HEK293 (cell line): ENCODE results near the gene STIP1.

Experiments
- CTCF ChIA-PET: fragments of 350-600 bp; formaldehyde crosslinking; extraction: SDS; loops from one replicate; lab custom pipeline; 2021; ENCODE audit warnings: antibody characterized with exemption; lab: Yijun Ruan, JAX
- POLR2A ChIA-PET: fragments of 300-600 bp; formaldehyde crosslinking; extraction: SDS; loops from one replicate; lab custom pipeline; 2020; ENCODE audit warnings: antibody characterized with exemption, inconsistent platforms; lab: Yijun Ruan, JAX
- H3K27ac ChIP-seq: fragments of 200-500 bp; sonication (Bioruptor generic); 2 replicates; pipeline ENCODE4 v1.5.1; 2014; ENCODE audit warnings: low read depth, low read length, control low read depth, inconsistent platforms; ENCODE audit errors: extremely low read depth
- H3K36me3 ChIP-seq, 2 experiments: fragments of 200-500 bp in 1 of 2; sonication (Bioruptor generic) in 1 of 2; 1 replicate in 1 of 2; 2 replicates in 1 of 2; pipeline ENCODE4 v1.5.1; 2014 to 2017; ENCODE audit warnings: inconsistent platforms in 2 of 2, low read length in 2 of 2; ENCODE audit not compliant: control insufficient read depth in 2 of 2, insufficient read depth in 1 of 2
- H3K4me1 ChIP-seq: fragments of 200-500 bp; sonication (Bioruptor generic); 2 replicates; pipeline ENCODE4 v1.5.1; 2014; ENCODE audit warnings: mild to moderate bottlenecking, low read length, inconsistent platforms; ENCODE audit not compliant: control insufficient read depth, insufficient read depth
- H3K4me3 ChIP-seq: 2 replicates; pipeline ENCODE4 v1.5.1; 2011; ENCODE audit warnings: low read depth, mild to moderate bottlenecking, control low read depth, low read length, moderate library complexity
- H3K9me3 ChIP-seq: fragments of 200-500 bp; sonication (Bioruptor generic); 2 replicates; pipeline ENCODE4 v1.5.1; 2014; ENCODE audit warnings: low read depth, low read length, inconsistent platforms; ENCODE audit not compliant: control insufficient read depth, insufficient read depth
- GLIS1 ChIP-seq: fragments of 450-650 bp; formaldehyde crosslinking; IDR thresholded peaks from 2 replicates; pipeline ENCODE4 v1.5.1; 2016; ENCODE audit warnings: missing biosample characterization, missing genetic modification characterization
- GLIS2 ChIP-seq: fragments of 450-650 bp; formaldehyde crosslinking; IDR thresholded peaks from 2 replicates; pipeline ENCODE4 v1.5.1; 2016; ENCODE audit warnings: missing biosample characterization, missing genetic modification characterization
- KLF7 ChIP-seq: fragments of 450-650 bp; formaldehyde crosslinking; IDR thresholded peaks from 2 replicates; pipeline ENCODE4 v1.5.1; 2016; ENCODE audit warnings: missing biosample characterization, missing genetic modification characterization, borderline replicate concordance
- OSR2 ChIP-seq: fragments of 450-650 bp; formaldehyde crosslinking; IDR thresholded peaks from 2 replicates; pipeline ENCODE4 v1.5.1; 2016; ENCODE audit warnings: missing biosample characterization, missing genetic modification characterization
- PRDM1 ChIP-seq: fragments of 450-650 bp; formaldehyde crosslinking; IDR thresholded peaks from 2 replicates; pipeline ENCODE4; 2016; ENCODE audit warnings: missing biosample characterization, missing genetic modification characterization
- ZBTB20 ChIP-seq: fragments of 450-650 bp; formaldehyde crosslinking; IDR thresholded peaks from 2 replicates; pipeline ENCODE4 v1.5.1; 2016; ENCODE audit warnings: missing biosample characterization, missing genetic modification characterization
- ZBTB26 ChIP-seq: fragments of 450-650 bp; formaldehyde crosslinking; optimal IDR thresholded peaks from 2 replicates; pipeline ENCODE3; 2016; ENCODE audit warnings: missing biosample characterization, mild to moderate bottlenecking, missing genetic modification characterization
- ZFHX2 ChIP-seq: fragments of 450-650 bp; formaldehyde crosslinking; conservative IDR thresholded peaks from 2 replicates; pipeline ENCODE4 v1.5.1; 2016; ENCODE audit warnings: missing biosample characterization, missing genetic modification characterization
- ZIC2 ChIP-seq: fragments of 450-650 bp; formaldehyde crosslinking; IDR thresholded peaks from 2 replicates; pipeline ENCODE4 v1.5.1; 2016; ENCODE audit warnings: missing biosample characterization, missing genetic modification characterization
- ZNF10 ChIP-seq: fragments of 450-650 bp; formaldehyde crosslinking; IDR thresholded peaks from 2 replicates; pipeline ENCODE4 v1.5.1; 2017; ENCODE audit warnings: missing biosample characterization, missing genetic modification characterization
- ZNF155 ChIP-seq: fragments of 450-650 bp; formaldehyde crosslinking; IDR thresholded peaks from 2 replicates; pipeline ENCODE4 v1.5.1; 2016; ENCODE audit warnings: missing biosample characterization, missing genetic modification characterization
- ZNF26 ChIP-seq: fragments of 450-650 bp; formaldehyde crosslinking; IDR thresholded peaks from 2 replicates; pipeline ENCODE4 v1.5.1; 2016; ENCODE audit warnings: missing biosample characterization, missing genetic modification characterization
- ZNF266 ChIP-seq: fragments of 450-650 bp; formaldehyde crosslinking; IDR thresholded peaks from 2 replicates; pipeline ENCODE4 v1.5.1; 2016; ENCODE audit warnings: missing biosample characterization, missing genetic modification characterization, low read depth
- ZNF404 ChIP-seq: fragments of 450-650 bp; formaldehyde crosslinking; IDR thresholded peaks from 2 replicates; pipeline ENCODE4 v1.5.1; 2017; ENCODE audit warnings: missing biosample characterization, missing genetic modification characterization
- ZNF423 ChIP-seq: fragments of 450-650 bp; formaldehyde crosslinking; IDR thresholded peaks from 2 replicates; pipeline ENCODE4 v1.5.1; 2016; ENCODE audit warnings: missing biosample characterization, missing genetic modification characterization
- ZNF426 ChIP-seq: fragments of 450-650 bp; formaldehyde crosslinking; IDR thresholded peaks from 2 replicates; pipeline ENCODE4 v1.5.1; 2017; ENCODE audit warnings: missing biosample characterization, missing genetic modification characterization, mild to moderate bottlenecking, inconsistent platforms, moderate library complexity
- ZNF473 ChIP-seq: fragments of 450-650 bp; formaldehyde crosslinking; IDR thresholded peaks from 2 replicates; pipeline ENCODE4 v1.5.1; 2017; ENCODE audit warnings: missing biosample characterization, missing genetic modification characterization
- ZNF548 ChIP-seq: fragments of 450-650 bp; formaldehyde crosslinking; IDR thresholded peaks from 2 replicates; pipeline ENCODE4 v1.5.1; 2016; ENCODE audit warnings: missing biosample characterization, missing genetic modification characterization
- ZNF558 ChIP-seq: fragments of 450-650 bp; formaldehyde crosslinking; IDR thresholded peaks from 2 replicates; pipeline ENCODE4 v1.5.1; 2016; ENCODE audit warnings: missing biosample characterization, missing genetic modification characterization
- ZNF645 ChIP-seq: fragments of 450-650 bp; formaldehyde crosslinking; IDR thresholded peaks from 2 replicates; pipeline ENCODE4; 2016; ENCODE audit warnings: missing biosample characterization, missing genetic modification characterization
- ZNF792 ChIP-seq: fragments of 450-650 bp; formaldehyde crosslinking; IDR thresholded peaks from 2 replicates; pipeline ENCODE4 v1.5.1; 2016; ENCODE audit warnings: missing biosample characterization, missing genetic modification characterization

The STIP1 gene

GRCh38 chr11:64150051-64150450 is 35.9 kb upstream of the STIP1 start:
- H3K36me3 ChIP-seq: no peaks in the 10 kb centered on the region
- no peaks in the 10 kb centered on the region for H3K9me3 ChIP-seq
- no peak for TF ChIP-seq ZNF548 (tag by site-specific recombination)
- TF ChIP-seq ZNF10: no peak
- TF ChIP-seq KLF7 (tag by site-specific recombination): no peak
- no peak for TF ChIP-seq ZNF645 (tag by site-specific recombination)
- no peak for TF ChIP-seq PRDM1
- no peak for TF ChIP-seq ZNF266 (tag by site-specific recombination)
- no peak for TF ChIP-seq ZNF404 (tag by site-specific recombination)
- no peak for TF ChIP-seq ZBTB20
- no peak for TF ChIP-seq ZBTB26 (tag by site-specific recombination)
- TF ChIP-seq ZNF473 (tag by site-specific recombination): no peak
- TF ChIP-seq ZNF558 (tag by site-specific recombination): no peak
- no peak for TF ChIP-seq ZNF155 (tag by site-specific recombination)
- no peak for TF ChIP-seq ZNF26 (tag by site-specific recombination)
- H3K27ac ChIP-seq: no peak overlapping the region
- ChIA-PET CTCF (interaction anchor here (0.6 to 8.9 kb wide), 14 partner anchors 12 to 672 kb away, joined by 3 to 70 read pairs (median 3); partner anchors contain the start of gene MARK2), POLR2A (interaction anchor here (0.7 kb wide), 1 partner anchor 150 kb away, joined by 3 read pairs; no protein-coding TSS in a partner anchor)
- H3K4me1 ChIP-seq: no peaks in the 10 kb centered on the region
- no peak overlapping the region for H3K4me3 ChIP-seq

GRCh38 chr11:64150481-64151239 is 35.3 kb upstream of the STIP1 start:
- H3K36me3 ChIP-seq: no peaks in the 10 kb centered on the region
- TF ChIP-seq GLIS2 (tag by site-specific recombination): peak; percentile 43; the same call in 1 of the 2 replicates
- no peak for TF ChIP-seq ZNF155 (tag by site-specific recombination)
- peak; percentile 34; the same call in 1 of the 2 replicates for TF ChIP-seq ZFHX2 (tag by site-specific recombination)
- TF ChIP-seq ZNF426 (tag by site-specific recombination): no peak
- TF ChIP-seq OSR2 (tag by site-specific recombination): peak; percentile 12; the same call in 1 of the 2 replicates
- TF ChIP-seq ZNF792: no peak
- peak; percentile 73 for TF ChIP-seq ZIC2 (tag by site-specific recombination)
- peak; percentile 54 for TF ChIP-seq GLIS1 (tag by site-specific recombination)
- 0 out of 2 replicates have a peak, but pooled peaks have one; percentile 10 for TF ChIP-seq ZNF423
- H3K27ac ChIP-seq: no peak overlapping the region
- ChIA-PET POLR2A (interaction anchor here (0.7 kb wide), 1 partner anchor 151 kb away, joined by 3 read pairs; no protein-coding TSS in a partner anchor), CTCF (interaction anchor here (0.6 to 8.9 kb wide), 12 partner anchors 13 to 496 kb away, joined by 3 to 70 read pairs (median 5); partner anchors contain the start of gene MARK2)
- H3K9me3 ChIP-seq: no peaks in the 10 kb centered on the region
- no peak overlapping the region for H3K4me3 ChIP-seq
- no peaks in the 10 kb centered on the region for H3K4me1 ChIP-seq
